ENCODE results near the gene ATP8B1. TPM values are rescaled to one million over a fixed set of nuclear protein-coding genes. Genes with fewer than 3 reads are reported as not detected.

ATP8B1 gene
- total RNA-seq, 1 donor from 2014 or later: 20.8 TPM

GRCh38 chr18:57603871-57604270 lies 199.2 kb downstream of the ATP8B1 start:
- Histone ChIP-seq H3K27me3 (ENCODE audit: control insufficient read depth, insufficient read depth, low read length) (no peaks in the 10 kb centered on the region), H3K4me3 (ENCODE audit: low read depth, low read length) (no peak overlapping the region), H3K36me3 (ENCODE audit: control insufficient read depth, insufficient read depth, low read length) (peaks cover 22% of the 10 kb centered on the region)
- FAIRE-seq: no peak
- no peak for TF ChIP-seq CTCF (IDR thresholded peaks at IDR 0.05; ENCODE audit: insufficient read depth, low read length, severe bottlenecking)
- no peak for DNase-seq (ENCODE audit: low read depth)

Other genes starting within 250 kb of the ATP8B1 start
- 19.2 and 30.2 TPM in 2 replicates for gene FECH, start 216.6 kb downstream of the ATP8B1 start, total RNA-seq
- 388 and 396 TPM in 2 replicates for gene NARS1, start 181.5 kb downstream of the ATP8B1 start, total RNA-seq
- gene NEDD4L, start 240.9 kb upstream of the ATP8B1 start, total RNA-seq: 11.3 and 14.2 TPM in 2 replicates